Endothelial cell of umbilical vein (primary cell): Measurements from ENCODE around the gene KIAA0753. TPM values are rescaled to one million over a fixed set of nuclear protein-coding genes. Genes with fewer than 3 reads are reported as not detected.

ENCODE experiments used
- BruUV-seq: library from RNA; stranded (reverse); fragments of 400-500 nt; replicated peaks from 2 replicates; lab custom pipeline; 2021; lab: Mats Ljungman, UMichigan
- CTCF ChIA-PET: fragments of 300-600, 350-600 bp; sonication (Branson Sonifier 250); formaldehyde crosslinking; loops from one replicate; lab custom pipeline; 2021; ENCODE audit warnings: antibody characterized with exemption, inconsistent platforms; lab: Charles Lee
- POLR2A ChIA-PET: fragments of 300-600, 350-600 bp; sonication (Branson Sonifier 250); formaldehyde crosslinking; loops from one replicate; lab custom pipeline; 2021; ENCODE audit warnings: antibody characterized with exemption, inconsistent platforms; lab: Charles Lee
- DNase-seq: peaks from one replicate; pipeline ENCODE4 v3.0.0-alpha.2; 2011; ENCODE audit warnings: low read depth, low spot score
- FAIRE-seq: peaks from 2 replicates; lab custom pipeline; 2011; peaks lifted over from hg19 to GRCh38; lab: Jason Lieb, UNC
- H2AFZ ChIP-seq: 2 replicates; pipeline ENCODE4 v1.6.0; 2012; ENCODE audit warnings: low read depth, low read length, control low read depth, inconsistent platforms
- H3K27ac ChIP-seq: 2 replicates; pipeline ENCODE4 v1.5.1; 2011; ENCODE audit warnings: low read depth, mild to moderate bottlenecking, control low read depth, low read length, moderate library complexity; ENCODE audit not compliant: insufficient read depth
- H3K27me3 ChIP-seq, 2 experiments: 2 replicates each; pipeline versions ENCODE4 v1.6.0 to v1.6.1; 2011; ENCODE audit warnings: low read length in 2 of 2, mixed read lengths in 1 of 2; ENCODE audit not compliant: control insufficient read depth in 2 of 2, insufficient read depth in 2 of 2
- H3K36me3 ChIP-seq, 2 experiments: 2 replicates in 1 of 2; 3 replicates in 1 of 2; pipeline ENCODE4 v1.5.1; 2011; ENCODE audit warnings: low read length in 2 of 2, mild to moderate bottlenecking in 1 of 2, moderate library complexity in 1 of 2; ENCODE audit not compliant: control insufficient read depth in 2 of 2, insufficient read depth in 2 of 2; ENCODE audit errors: extremely low read depth in 1 of 2
- H3K4me1 ChIP-seq: 3 replicates; pipeline ENCODE4 v1.5.1; 2011; ENCODE audit warnings: mild to moderate bottlenecking, low read length; ENCODE audit not compliant: control insufficient read depth, insufficient read depth; ENCODE audit errors: extremely low read depth
- H3K4me2 ChIP-seq: 2 replicates; pipeline ENCODE4 v1.6.1; 2011; ENCODE audit warnings: low read length, control low read depth, mixed read lengths; ENCODE audit not compliant: insufficient read depth
- H3K4me3 ChIP-seq, 3 experiments: fragments of 200-600 bp in 1 of 3; sonication (generic), shearing (Covaris generic) in 1 of 3; replicated peaks in 1 of 3; 2 replicates each; pipeline ENCODE4 v1.5.1; 2011 to 2016; ENCODE audit warnings: control low read depth in 3 of 3, low read length in 3 of 3, mild to moderate bottlenecking in 2 of 3, inconsistent platforms in 1 of 3, low read depth in 1 of 3, moderate library complexity in 1 of 3; ENCODE audit not compliant: insufficient read depth in 1 of 3
- H3K79me2 ChIP-seq: 2 replicates; pipeline ENCODE4 v1.6.0; 2012; ENCODE audit warnings: low read length, inconsistent platforms; ENCODE audit not compliant: control insufficient read depth, insufficient read depth
- H3K9ac ChIP-seq: replicated peaks from 2 replicates; pipeline ENCODE3; 2011; ENCODE audit warnings: low read length, control low read depth; ENCODE audit not compliant: insufficient read depth; ENCODE audit errors: extremely low read depth
- H3K9me1 ChIP-seq: replicated peaks from 3 replicates; pipeline ENCODE4 v1.6.0; 2011; ENCODE audit warnings: mild to moderate bottlenecking, low read length; ENCODE audit not compliant: control insufficient read depth, insufficient read depth; ENCODE audit errors: extremely low read depth
- H3K9me3 ChIP-seq: replicated peaks from 2 replicates; pipeline ENCODE4 v1.5.1; 2012; ENCODE audit warnings: low read length, inconsistent platforms; ENCODE audit not compliant: control insufficient read depth, insufficient read depth
- H4K20me1 ChIP-seq: replicated peaks from 2 replicates; pipeline ENCODE3; 2011; ENCODE audit warnings: mild to moderate bottlenecking, low read length; ENCODE audit not compliant: control insufficient read depth, insufficient read depth; ENCODE audit errors: extremely low read depth
- CTCF ChIP-seq, 2 donors: IDR thresholded peaks; 1 replicate in 1 of 2; 2 replicates in 1 of 2; pipeline ENCODE4 v1.5.1; 2011; ENCODE audit warnings: low read length in 2 of 2, mild to moderate bottlenecking in 2 of 2, moderate library complexity in 2 of 2, control low read depth in 1 of 2, inconsistent platforms in 1 of 2, low read depth in 1 of 2; ENCODE audit not compliant: insufficient read depth in 1 of 2; ENCODE audit errors: extremely low read depth in 1 of 2
- EZH2 ChIP-seq: IDR thresholded peaks from 2 replicates; pipeline ENCODE4 v1.6.1; 2012; ENCODE audit warnings: borderline replicate concordance, low read depth, mild to moderate bottlenecking, moderate library complexity, low read length, inconsistent platforms; ENCODE audit not compliant: severe bottlenecking
- FOS ChIP-seq: IDR thresholded peaks from 2 replicates; pipeline ENCODE4 v1.6.1; 2011; ENCODE audit warnings: mild to moderate bottlenecking, low read length, moderate library complexity, borderline replicate concordance; ENCODE audit not compliant: insufficient read depth
- GATA2 ChIP-seq: IDR thresholded peaks from 2 replicates; pipeline ENCODE4 v1.7.0; 2011; ENCODE audit warnings: low read depth, mild to moderate bottlenecking, moderate library complexity, mixed read lengths, low read length; ENCODE audit not compliant: insufficient read length, insufficient read depth
- JUN ChIP-seq: IDR thresholded peaks from 2 replicates; pipeline ENCODE4 v1.6.1; 2011; ENCODE audit warnings: borderline replicate concordance, low read depth; ENCODE audit not compliant: insufficient read length, insufficient read depth
- MAX ChIP-seq: IDR thresholded peaks from 2 replicates; pipeline ENCODE4 v1.6.1; 2011; ENCODE audit not compliant: insufficient read depth, insufficient read length
- MYC ChIP-seq: IDR thresholded peaks from one replicate; pipeline ENCODE4 v1.6.1; 2011; ENCODE audit warnings: mild to moderate bottlenecking, low read depth, low read length
- POLR2A ChIP-seq: IDR thresholded peaks from 2 replicates; pipeline ENCODE4 v1.6.1; 2012; ENCODE audit warnings: low read depth, mild to moderate bottlenecking, control low read depth, low read length
- POLR2AphosphoS5 ChIP-seq: IDR thresholded peaks from 2 replicates; pipeline ENCODE4 v1.6.1; 2012; ENCODE audit warnings: low read depth, mild to moderate bottlenecking, control low read depth, low read length, moderate library complexity; ENCODE audit not compliant: insufficient read depth
- dilution Hi-C: fragments of 300-500 bp; cut with MboI; formaldehyde crosslinking; loops from one replicate; pipeline ENCODE4 v1.15.0; 2019; ENCODE audit warnings: low sequenced_read_pairs; ENCODE audit not compliant: extremely low pct_ligation_motif_present
- intact Hi-C: fragments of 100-400 bp; cut with micrococcal nuclease; formaldehyde crosslinking; loops from one replicate; pipeline ENCODE4 v1.10.0; 2022
- polyA plus RNA-seq, 4 experiments: library from polyadenylated mRNA; depleted of rRNA in 3 of 4; stranded (reverse) in 3 of 4; unstranded in 1 of 4; fragments of >200 nt; gene quantifications; 2 replicates each; pipeline versions ENCODE4 v1.2.1 to v1.2.3, GENCODE V29; 2011 to 2012; ENCODE audit warnings: missing spikeins in 1 of 4
- total RNA-seq: library from RNA; stranded (reverse); gene quantifications from 2 replicates; pipeline ENCODE4 v1.2.3, GENCODE V29; 2021

KIAA0753 gene
- total and polyA plus RNA-seq, 2 donors (not counting 3 experiments of a cell fraction or from before 2014, with no cell fraction given) = 5.3 to 23.9 TPM

DNA sequence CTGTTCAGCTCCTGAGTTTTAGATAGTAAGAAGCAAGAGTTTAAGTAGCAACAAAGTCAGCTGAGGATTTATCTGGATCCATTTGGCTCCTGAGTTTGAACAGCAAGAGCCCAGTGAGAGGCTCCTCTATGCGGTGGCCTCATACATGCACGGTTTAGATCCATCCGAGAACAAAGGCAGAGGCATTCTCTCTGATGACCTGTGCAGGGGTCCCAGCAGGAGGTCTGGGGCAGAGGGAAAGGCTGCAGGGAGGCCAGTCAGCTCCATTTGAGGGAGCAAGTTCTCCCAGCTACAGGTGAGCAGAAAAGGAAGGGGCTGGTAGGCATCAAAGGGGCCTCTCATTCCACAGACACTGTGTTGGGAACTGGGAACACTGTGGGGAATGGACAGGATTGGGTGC is 100.6 kb downstream of the KIAA0753 start:
- Histone ChIP-seq H2AFZ (no peak overlapping the region), H3K27ac (no peak overlapping the region), H3K9me3 (no peaks in the 10 kb centered on the region), H3K4me2 (no peak overlapping the region), H3K4me3 (no peak overlapping the region), H3K9me1 (no peaks in the 10 kb centered on the region), H3K27me3 (peaks cover 0 to 2% of the 10 kb centered on the region in 2 experiments), H4K20me1 (no peaks in the 10 kb centered on the region), H3K4me1 (no peaks in the 10 kb centered on the region), H3K9ac (no peak overlapping the region), H3K36me3 (no peaks in the 10 kb centered on the region), H3K79me2 (no peaks in the 10 kb centered on the region)
- ChIA-PET CTCF (no interaction called here), POLR2A (no interaction called here)
- intact Hi-C loops (no loop called here), dilution Hi-C loops (no loop called here)
- no TSS peak for BruUV-seq
- TF ChIP-seq MYC (no peak), POLR2A (no peak), FOS (no peak), POLR2AphosphoS5 (no peak), JUN (no peak), MAX (no peak), EZH2 (no peak), CTCF (IDR thresholded peaks at IDR 0.05; ENCODE audit: extremely low read depth in 1 of 2, insufficient read depth in 1 of 2, low read depth in 1 of 2, low read length in 2 of 2) (no peak), GATA2 (no peak)
- DNase-seq (no peak), FAIRE-seq (no peak)
